ENCODE measurements around the gene FXYD1.
"Not testable (repeated sequence)": the region's sequence is repeated elsewhere in the genome, so short reads cannot be mapped to it uniquely, and the experiment has no call there.

The FXYD1 gene

DNA sequence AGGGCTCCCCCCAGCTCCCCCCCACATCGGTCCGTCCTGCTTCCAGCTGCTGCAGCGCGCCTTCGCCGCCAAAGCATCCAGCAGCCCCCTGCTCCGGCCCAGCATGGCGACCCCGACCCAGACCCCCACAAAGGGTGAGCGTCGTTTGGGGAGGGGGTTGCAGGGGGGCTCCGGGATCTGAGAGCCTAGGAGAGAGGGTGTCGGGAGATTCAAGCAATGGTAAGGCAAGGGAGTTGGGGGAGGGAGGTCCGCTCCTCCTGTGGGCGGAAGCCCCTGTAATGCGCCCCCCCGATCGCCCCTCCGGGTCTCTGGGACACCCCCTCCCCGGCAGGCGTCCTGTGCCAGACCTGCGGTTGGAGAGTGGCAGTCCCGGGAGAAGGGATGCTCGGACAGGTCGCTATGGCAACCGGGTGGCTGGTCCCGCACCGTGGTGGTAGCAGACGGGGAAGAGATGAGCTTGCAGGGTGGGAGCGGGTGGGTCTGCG, 4.6 kb downstream of the FXYD1 start, which contains the start of gene FXYD7:
FXYD7 (plus strand) TSS at position 25 of the 485 bp plus-strand sequence; CDS start at position 104, 79 bp downstream.
- DNase-seq (ENCODE audit: low spot score) = no peak

DNA sequence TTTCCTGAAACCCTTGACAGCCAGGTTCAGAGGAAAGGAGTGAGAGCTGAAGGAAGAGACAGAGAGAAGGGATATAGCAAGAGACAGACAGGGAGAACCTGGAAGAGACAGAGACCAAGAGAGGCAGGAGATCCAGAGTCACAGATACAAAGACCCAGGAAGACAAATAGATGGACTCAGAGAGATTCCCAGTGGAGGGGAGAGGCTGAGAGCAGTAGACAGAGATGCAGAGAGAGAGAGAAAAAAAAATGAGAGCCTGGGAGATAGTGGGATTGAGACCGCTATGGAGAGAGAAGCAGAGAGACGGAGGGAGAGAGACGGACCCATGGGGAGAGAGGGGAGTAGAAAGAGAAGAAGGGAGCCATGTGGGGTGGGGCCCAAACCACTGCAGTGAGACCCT, 5.2 kb downstream of the FXYD1 start:
- no peak for DNase-seq (ENCODE audit: low spot score)

DNA sequence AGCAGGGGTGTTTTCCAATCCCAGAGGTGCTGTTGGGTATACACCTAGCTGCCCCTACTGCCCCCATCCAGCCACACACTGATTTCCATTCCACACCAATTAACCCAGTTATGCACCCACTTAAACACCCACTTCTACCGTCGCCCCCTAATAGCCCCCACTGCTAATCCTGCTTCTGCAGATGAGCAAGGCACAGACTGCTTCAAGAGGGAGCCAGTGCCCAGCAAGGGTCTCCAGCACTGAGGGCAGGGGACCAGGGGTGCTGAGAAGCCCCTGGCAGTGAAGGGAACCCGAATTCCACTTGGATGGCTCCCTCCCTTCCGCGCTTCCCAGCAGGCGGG, 5.6 kb downstream of the FXYD1 start:
- DNase-seq (ENCODE audit: low spot score) = no peak

DNA sequence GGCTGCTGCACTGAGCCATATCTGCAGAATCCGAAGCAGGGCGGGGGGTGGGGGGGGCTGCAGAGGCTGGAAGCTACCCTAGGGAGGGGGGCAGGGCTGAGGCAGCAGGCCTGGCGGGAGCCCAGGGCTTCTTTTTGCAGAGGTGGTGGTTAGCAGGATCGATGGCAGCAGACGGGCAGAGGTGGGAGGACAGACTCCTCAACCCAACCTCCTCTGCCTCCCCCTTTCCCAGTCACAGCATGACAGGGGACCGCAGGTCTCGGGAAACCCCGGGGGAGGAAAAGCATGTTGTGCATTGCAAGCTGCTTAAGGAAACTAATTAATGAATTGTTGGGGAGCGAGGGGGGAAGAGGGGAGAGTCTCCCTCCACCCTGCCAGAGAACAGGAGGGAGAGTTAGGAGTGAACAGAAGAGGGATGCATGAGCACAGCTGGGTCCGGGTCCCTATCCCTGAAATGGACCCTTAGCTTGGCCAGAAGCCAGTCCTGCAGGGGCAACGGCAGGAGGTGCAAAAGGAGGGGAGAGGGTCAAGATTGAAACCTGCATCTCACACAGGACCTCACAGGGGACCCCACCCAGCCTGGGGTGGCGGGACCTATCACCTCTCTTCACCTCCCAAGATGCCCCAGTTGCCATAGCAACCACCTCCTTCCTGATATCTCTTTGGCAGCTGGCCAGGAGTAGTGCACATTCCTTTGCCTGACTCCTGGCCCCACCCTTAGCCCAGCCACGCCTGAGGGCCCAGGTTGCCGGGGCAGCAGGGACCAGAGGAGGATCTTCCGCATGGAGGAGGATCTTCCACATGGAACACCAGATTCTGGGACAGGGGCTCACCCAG, 6.2 kb downstream of the FXYD1 start:
- DNase-seq (ENCODE audit: low spot score) = peak; percentile 63

DNA sequence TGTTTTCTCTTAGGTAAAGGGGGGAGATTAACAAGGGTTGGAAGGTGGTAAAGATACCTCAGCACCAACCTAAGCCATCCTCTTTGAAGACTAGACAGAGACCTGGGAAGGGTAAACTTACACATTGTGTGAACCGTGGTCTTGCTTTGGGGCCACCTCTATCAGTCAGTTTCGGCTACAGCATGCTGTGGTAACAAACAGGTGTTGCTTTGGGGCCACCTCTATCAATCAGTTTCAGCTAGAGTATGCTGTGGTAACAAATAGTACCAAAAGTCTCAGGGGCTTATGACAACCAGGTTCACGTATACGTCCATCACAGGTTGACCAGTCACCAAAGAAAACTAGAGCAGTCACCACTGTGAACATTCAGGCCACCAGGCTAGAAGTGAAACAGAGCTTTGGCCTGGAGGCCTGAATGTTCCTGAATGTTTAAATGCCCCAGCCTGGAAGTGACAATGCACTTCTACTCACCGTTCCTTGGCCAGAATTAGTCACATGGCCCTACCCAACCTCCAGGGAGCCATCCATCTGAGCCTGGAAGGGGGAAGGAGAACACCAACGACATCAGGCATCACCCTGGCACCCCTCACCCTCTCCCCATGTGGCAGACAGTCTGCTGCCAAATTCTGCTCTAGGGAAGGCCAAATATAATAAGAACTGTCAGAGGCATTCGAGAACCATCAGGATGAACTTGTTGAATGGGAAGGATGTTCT, 8.3 kb downstream of the FXYD1 start:
- DNase-seq (ENCODE audit: low spot score) = no peak

DNA sequence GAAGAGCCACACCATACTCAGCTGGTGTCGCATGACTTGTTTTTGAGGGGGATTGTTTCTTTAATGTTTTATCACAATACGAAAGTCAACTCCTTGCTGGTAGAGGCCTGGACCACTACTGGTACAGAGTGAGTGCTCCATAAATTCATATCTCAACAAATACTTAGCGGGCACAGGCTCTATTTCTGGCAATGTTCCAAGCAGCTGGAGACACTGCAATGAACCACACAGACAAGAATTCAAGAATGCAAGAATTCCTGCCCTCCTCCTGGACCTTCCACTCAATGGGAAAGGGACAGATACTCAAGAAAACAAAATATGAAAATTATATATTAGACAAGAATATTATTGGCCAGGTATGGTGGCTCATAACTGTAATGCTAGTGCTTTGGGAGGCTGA, 10.8 kb downstream of the FXYD1 start:
- DNase-seq (ENCODE audit: low spot score) = no peak

DNA sequence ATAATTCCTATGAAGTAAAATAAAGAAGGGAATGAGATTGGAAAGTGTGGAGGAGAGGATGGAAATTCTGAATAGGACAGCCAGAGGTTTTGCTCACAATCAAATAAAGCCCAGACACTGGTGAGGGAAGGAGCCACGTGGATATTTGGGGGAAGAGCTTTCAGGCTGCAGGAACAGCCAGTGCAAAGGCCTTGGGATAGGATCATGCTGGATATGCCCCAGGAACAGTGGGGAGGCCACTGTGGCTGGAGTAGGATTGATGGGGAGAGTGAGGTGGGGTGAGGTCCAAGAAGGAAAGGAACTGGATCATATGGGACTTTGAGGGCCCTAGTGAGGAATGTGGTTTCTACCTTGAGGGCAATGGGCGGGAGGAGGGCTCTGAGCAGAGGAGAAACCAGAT, 11.8 kb downstream of the FXYD1 start:
- no peak for DNase-seq (ENCODE audit: low spot score)

DNA sequence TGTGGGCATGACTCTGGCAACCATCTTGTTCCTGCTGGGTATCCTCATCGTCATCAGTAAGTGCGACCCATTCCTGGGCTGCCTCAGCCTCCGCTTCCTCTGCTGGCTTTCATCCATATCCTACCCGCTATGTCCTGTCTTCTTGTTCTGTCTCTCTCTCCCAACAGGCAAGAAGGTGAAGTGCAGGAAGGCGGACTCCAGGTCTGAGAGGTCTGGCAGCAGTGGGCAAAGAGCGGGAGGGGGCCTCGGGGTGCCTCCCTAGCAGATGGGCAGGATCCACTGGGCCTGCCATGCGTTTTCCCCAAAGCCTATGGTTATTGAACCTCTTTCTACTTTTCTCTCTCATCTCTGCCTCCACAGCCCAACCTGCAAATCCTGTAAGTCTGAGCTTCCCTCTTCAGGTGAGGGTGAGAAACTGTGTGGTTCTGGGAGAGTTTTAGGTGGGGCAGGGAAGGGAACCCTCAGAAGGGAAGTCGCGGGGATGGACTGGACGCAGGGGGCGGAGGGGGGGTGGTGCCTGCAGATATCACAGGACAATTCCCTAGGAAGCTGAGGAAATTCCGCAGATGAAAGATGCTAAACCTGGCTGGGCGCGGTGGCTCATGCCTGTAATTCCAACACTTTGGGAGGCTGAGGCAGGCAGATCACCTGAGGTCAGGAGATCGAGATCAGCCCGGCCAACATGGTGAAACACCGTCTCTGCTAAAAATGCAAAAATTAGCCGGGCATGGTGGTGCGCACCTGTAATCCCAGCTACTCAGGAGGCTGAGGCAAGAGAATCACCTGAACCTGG, 12.8 kb downstream of the FXYD1 start:
- no peak for DNase-seq (ENCODE audit: low spot score)

DNA sequence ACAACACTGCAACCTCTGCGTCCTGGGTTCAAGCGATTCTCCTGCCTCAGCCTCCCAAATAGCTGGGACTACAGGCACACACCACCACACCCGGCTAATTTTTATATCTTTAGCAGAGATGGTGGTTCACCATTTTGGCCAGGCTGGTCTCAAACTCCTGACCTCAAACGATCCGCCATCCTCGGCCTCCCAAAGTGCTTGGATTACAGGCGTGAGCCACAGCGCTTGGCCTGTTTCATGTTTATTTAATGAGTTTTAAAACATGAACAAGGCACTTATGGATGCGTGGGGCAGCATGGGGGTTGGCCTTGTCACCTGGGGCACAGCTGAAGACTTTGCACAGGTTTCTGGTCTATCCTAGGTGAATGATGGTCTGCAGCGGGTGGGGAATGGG, 14.5 kb downstream of the FXYD1 start:
- not testable (repeated sequence) for DNase-seq (ENCODE audit: low spot score)

DNA sequence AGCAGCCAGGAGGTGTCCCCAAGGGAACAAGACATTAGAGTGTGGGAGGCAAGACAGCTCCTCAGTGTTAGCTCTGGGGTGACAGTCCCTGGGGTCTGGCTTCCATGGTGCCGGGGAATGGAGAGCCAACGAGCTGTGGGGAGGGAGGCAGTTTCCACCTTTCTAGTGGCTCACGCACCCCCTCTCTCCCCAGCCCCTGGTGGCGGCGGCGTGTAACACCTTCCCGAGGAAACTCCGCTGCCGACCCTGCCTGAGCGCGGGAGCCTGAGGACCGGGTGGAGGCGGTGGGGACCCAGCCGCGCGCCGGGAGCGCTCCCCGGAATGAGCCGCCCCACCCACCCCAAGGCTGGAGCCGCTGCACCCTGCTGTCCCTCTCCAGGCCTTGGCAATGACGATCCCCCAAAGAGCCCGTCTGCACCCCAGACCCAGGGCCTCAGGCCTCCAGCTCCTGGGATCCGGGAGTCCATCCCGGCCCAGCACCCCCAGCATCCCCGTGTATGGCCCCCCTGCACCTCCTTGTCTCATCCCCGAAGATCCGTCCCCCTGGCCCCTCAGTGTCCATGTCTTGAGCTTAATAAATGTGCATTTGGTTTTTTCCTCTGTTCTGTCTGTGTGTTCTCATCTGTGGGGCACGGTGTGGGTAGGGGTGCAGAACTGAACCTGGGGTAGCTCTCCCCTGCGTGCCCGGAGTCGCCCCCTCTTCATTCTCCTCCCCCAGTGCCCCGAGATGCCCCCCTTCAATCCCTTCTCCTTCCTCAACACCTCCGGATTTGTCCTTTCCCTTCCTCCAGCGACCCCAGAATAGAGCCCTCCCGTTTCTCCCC, 15.3 kb downstream of the FXYD1 start:
- DNase-seq (ENCODE audit: low spot score) = peak; percentile 78

DNA sequence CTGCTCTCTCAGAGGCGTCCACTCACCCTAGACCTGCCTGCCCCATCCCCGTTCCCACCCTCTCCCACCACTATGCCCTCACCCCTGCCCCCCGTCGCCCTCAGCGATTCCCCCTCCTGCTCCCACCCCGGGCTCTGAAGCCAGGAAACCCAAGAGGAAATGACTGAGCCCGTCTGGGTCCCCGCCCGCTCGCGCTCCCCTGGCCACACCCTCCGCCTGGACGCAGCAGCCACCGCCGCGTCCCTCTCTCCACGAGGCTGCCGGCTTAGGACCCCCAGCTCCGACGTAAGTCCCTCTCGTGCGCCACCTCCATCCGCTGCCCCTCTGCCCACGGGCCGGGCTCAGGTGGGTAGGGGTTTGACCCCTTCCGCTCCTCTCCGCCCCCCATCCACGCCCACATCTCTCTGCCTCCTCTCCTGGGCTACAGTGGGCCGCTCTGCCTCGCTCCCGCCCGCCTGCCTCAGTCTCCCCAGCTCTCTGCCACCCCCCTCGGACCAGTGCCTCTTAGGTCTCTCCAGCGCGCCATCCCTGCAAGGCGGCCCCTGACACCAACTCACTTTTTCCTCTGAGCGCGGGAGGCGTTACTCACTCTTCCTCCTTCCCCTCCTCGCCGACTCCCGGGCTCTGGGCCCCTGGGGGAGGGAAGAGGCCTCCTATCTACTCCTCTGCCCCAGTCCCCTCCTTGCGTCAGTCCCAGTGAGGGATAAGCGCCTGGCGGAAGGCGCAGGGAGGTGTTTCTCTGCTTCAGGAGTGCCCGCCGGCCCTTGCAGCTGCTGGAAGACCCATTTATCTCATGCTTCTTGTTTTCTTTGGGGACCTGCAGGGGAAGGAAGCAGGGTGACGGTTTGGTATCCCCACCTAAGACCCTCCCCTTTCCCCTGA, 16.1 kb downstream of the FXYD1 start, which contains the start of gene FXYD5:
FXYD5 (plus strand) TSS at position 211 of the 882 bp plus-strand sequence. CDS start 816 bp downstream, outside the sequence.
- peak; percentile 70 for DNase-seq (ENCODE audit: low spot score)

DNA sequence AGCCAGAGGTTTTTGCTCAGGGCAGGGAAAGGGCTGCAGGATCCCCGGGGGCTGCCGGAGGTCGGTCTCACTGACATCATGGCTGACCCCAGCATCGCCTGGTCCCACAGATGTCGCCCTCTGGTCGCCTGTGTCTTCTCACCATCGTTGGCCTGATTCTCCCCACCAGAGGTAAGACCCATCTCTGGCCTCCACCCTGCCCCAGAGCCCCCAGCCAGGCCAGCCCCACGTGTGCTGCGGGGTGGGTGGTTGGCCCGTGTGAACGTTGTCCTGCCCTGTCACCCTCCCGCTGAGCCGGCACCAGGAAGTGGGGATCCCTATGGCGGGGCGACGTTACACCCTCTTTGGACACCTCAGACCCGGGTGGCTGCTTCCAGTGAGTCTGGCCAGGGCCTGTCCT, 16.8 kb downstream of the FXYD1 start:
- DNase-seq (ENCODE audit: low spot score) = no peak

DNA sequence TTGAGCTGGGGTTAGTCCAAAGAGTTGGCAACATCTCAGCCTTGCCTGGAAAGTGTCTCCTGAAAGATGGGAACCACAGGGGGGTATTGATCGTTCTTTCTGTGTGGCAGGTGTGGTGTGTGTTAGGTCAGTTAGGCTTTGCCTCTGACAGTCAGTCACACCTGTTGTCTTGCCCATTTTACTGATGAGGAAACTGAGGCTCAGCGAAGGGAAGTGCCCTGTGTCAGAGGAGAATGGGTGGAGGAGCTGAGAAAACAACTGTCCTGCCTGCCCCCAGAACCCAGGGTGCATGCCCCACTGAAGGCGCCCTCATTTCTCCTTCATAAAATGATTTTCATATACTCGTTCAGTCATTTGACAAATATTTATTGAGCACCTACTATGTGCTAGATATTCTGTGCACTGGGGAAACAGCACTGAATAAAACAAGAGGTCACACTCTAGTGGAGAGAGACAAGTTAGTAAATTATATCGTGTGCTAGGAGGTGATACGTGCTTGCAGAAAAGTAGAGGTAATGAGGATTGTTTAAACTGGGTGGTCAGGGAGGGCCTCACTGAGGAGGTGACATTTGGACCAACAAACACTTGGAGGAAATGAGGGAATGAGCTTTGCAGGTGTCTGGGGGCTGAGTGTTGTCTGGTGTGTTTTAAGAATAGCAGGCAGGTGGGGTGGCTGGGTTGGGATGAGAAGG, 17.5 kb downstream of the FXYD1 start:
- no peak for DNase-seq (ENCODE audit: low spot score)

DNA sequence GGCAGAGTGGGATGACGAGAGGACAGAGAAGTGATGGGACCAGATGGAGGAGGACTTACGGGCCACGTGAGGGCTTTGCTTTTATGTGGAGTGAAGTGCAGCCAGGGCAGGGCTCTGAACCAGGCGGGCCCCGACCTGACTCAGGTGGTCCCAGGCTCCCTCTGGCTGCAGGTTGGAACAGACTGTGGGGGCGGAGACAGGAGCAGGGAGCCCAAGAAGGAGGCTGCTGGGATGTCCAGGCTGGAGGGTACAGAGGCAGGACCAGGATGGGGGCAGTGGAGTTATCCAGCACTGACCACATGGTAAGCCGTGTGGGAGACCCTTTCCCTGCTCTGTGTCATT, 18.0 kb downstream of the FXYD1 start:
- DNase-seq (ENCODE audit: low spot score) = no peak

DNA sequence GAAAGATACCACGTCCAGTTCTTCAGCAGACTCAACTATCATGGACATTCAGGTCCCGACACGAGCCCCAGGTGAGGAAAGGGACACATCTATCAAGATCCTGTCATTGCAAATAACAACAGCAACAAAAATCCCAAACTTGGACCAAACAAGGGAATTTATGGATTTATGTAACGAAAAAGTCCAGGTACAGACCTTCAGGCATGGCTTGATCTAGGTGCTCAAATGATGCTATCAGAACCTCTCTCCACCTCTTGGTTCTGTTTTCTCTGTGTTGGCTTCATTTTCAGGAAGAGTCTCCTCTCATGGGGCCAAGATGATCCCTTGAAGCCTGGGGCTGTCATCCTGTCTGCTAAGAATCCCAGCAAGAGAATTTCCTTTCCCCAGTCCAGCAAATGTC, 18.8 kb downstream of the FXYD1 start:
- DNase-seq (ENCODE audit: low spot score) = no peak

DNA sequence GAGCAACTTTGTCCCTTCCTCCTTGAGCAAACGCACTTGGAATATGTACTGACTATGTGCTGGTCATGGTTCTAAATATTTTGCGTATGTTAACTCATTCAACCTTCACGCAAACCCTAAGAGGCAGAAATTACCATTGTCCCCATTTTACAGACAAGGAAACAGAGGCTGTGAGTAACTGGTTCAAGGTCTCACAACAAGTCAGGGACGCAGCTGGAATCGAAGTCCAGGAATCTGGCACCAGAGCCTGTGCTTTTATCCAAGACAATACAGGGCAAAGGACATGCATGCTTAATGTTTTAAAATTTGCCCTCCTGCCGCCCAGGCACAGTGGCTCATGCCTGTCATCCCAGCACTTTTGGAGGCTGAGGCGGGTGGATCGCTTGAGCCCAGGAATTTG, 21.0 kb downstream of the FXYD1 start:
- DNase-seq (ENCODE audit: low spot score) = no peak

DNA sequence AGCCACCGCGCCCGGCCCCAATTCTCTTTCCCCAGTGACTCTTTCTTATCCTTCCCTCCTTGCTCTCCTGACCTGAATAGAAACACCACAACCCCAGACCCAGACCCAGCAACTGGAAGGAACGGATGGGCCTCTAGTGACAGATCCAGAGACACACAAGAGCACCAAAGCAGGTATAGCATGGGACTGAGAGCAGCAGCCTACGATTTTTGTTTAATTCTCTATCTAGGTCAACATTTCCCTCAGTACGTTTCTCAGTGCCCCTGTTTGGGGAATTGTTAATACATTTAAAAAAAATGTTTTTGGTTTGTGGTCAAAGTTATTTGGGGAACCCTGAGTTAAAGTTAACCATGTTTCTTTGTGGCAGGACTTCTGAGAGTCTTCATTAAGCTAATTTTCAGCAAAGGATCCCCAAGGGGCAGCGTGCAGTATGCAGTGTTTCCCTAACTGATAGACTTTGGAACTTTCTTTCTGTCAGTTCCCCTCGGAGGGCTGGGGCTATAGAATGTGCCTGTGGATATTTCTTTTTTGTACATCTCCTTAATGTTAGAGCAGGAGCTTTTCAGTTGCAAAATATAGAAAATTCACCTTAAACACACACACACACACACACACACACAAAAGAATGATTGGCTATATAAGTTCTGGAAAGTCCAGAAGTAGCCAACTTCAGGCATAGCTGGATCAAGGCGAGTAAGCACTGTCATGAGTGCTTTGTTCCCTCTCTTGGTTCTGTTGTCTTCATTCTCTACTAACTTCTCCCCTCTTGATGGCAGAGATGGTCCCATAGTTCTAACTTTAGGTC, 22.2 kb downstream of the FXYD1 start:
- DNase-seq (ENCODE audit: low spot score) = no peak

DNA sequence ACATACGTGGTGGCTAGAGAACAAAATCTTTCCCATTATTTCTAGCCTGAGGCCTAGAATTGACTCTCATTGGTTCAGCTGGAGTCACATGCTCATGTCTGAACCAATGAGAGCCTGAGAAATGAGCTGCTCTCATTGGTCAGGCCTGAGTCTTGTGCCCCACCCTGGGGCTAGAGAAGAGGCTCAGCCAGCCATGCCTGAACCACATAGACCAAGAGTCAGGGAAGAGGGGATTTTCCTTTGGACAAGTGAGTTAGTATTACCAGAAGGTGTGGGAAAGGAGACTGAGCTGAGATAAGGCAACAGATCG, 22.8 kb downstream of the FXYD1 start:
- DNase-seq (ENCODE audit: low spot score) = no peak
